ENCODE results near the gene GPAT2. TPM values are rescaled to one million over a fixed set of nuclear protein-coding genes. Genes with fewer than 3 reads are reported as not detected.
A peak's percentile ranks its signal among the peaks of the same experiment; 100 is the strongest.

Gene GPAT2
- total and polyA plus RNA-seq, 2 of the 8 experiments (the other 6 are each of a cell fraction or from before 2014, with no cell fraction given), result 0.26 to 0.63 TPM

- WGBS, 2 experiments (ENCODE audit: extremely low coverage in 1 of 2, insufficient coverage in 1 of 2, insufficient read length in 1 of 2, insufficient replicate concordance in 2 of 2, low coverage in 1 of 2, low lambda C conversion rate in 2 of 2, missing lambda C conversion rate in 1 of 2), result 89% methylated on average over 22 of the region's 22 CpGs; no CpG with 5 or more reads in 1 of the 2 experiments
- Histone ChIP-seq H4K91ac (replicated peaks; ENCODE audit: insufficient read length, low read length) (no peak overlapping the region), H3K23me2 (ENCODE audit: low read depth, low read length) (no peaks in the 10 kb centered on the region), H3K4me2 (ENCODE audit: insufficient read depth in 1 of 2, low read depth in 2 of 2, low read length in 2 of 2) (no peak overlapping the region), H4K20me1 (replicated peaks in 1 of 2; ENCODE audit: control insufficient read depth in 1 of 2, insufficient read depth in 2 of 2, low read length in 2 of 2) (no peaks in the 10 kb centered on the region), H3K18ac (ENCODE audit: extremely low read depth, low read length) (no peak overlapping the region), H3K36me3 (ENCODE audit: control insufficient read depth in 2 of 4, insufficient read depth in 4 of 4, low read length in 3 of 4) (no peaks in the 10 kb centered on the region), H3K56ac (replicated peaks; ENCODE audit: insufficient read length, low read depth, low read length) (no peak overlapping the region), H2BK15ac (ENCODE audit: low read length) (no peak overlapping the region), H3K9me3 (ENCODE audit: insufficient read depth in 2 of 2, low read depth in 1 of 2, low read length in 1 of 2) (no peaks in the 10 kb centered on the region), H4K5ac (ENCODE audit: insufficient read length, low read depth, low read length) (no peak overlapping the region), H4K8ac (ENCODE audit: extremely low read depth, insufficient read depth, low read length) (peak overlapping the region; percentile 51; the same call in 1 of the 2 replicates), H2AFZ (ENCODE audit: low read length) (no peak overlapping the region), H2BK120ac (replicated peaks; ENCODE audit: low read depth, low read length) (no peak overlapping the region), H3K4ac (replicated peaks; ENCODE audit: insufficient read length, low read depth, low read length) (no peak overlapping the region), H2BK20ac (ENCODE audit: low read length) (no peak overlapping the region), H3K9ac (replicated peaks in 1 of 4; ENCODE audit: extremely low read depth in 1 of 4, low read depth in 3 of 4, low read length in 3 of 4) (no peak overlapping the region), H3K79me2 (ENCODE audit: control insufficient read depth in 1 of 2, insufficient read depth in 2 of 2, low read length in 2 of 2) (no peaks in the 10 kb centered on the region), H3K4me3 (ENCODE audit: extremely low read depth in 1 of 4, insufficient read depth in 2 of 4, low read depth in 3 of 4, low read length in 4 of 4) (no peak overlapping the region), H2BK12ac (ENCODE audit: low read depth, low read length) (no peak overlapping the region), H3K27ac (ENCODE audit: low read depth, low read length) (no peak overlapping the region), H2AK5ac (ENCODE audit: low read depth, low read length) (no peak overlapping the region), H3K27me3 (replicated peaks in 1 of 4; ENCODE audit: control insufficient read depth in 3 of 4, extremely low read depth in 1 of 4, insufficient read depth in 3 of 4, low read length in 3 of 4) (no peaks in the 10 kb centered on the region), H3K14ac (ENCODE audit: insufficient read length) (no peak overlapping the region), H3K23ac (ENCODE audit: insufficient read length) (no peak overlapping the region), H3K79me1 (ENCODE audit: low read depth, low read length) (no peaks in the 10 kb centered on the region), H2BK5ac (ENCODE audit: low read depth, low read length) (no peak overlapping the region), H3K4me1 (replicated peaks in 1 of 4; ENCODE audit: control insufficient read depth in 3 of 4, insufficient read depth in 4 of 4, low read length in 3 of 4) (peaks cover 0 to 2% (median under 1%) of the 10 kb centered on the region in 4 experiments; a peak in 2 of 7 replicates)
- FAIRE-seq (no peak), DNase-seq (ENCODE audit: low read depth in 1 of 2, low spot score in 2 of 2) (peak in 1 of 2 experiments; percentile 38)
- TF ChIP-seq RNF2 (IDR thresholded peaks at IDR 0.05; ENCODE audit: borderline replicate concordance, low read depth, low read length, missing control alignments, poor library complexity, severe bottlenecking), result no peak
- POLR2A ChIA-PET (ENCODE audit: partially characterized antibody), result no interaction called here
- CTCF ChIA-PET (ENCODE audit: partially characterized antibody), result interaction anchor here (0.7 kb wide), 1 partner anchor 20 kb away, joined by 5 read pairs; no protein-coding TSS in a partner anchor
These were observed 49.5 kb upstream of the GPAT2 start for GRCh38 chr2:96083989-96084857.
